DMS79 treated with DMSO at 0.1 percent for 48 hours (cell line): ENCODE data around the gene NEURL3.
A peak's percentile ranks its signal among the peaks of the same experiment; 100 is the strongest.

Source experiments
- DNase-seq: peaks from one replicate; lab custom pipeline; 2025; lab: John Stamatoyannopoulos, UW

The NEURL3 gene

GRCh38 chr2:96527286-96528005 is 22.3 kb upstream of the NEURL3 start:
- DNase-seq = no peak

DNA sequence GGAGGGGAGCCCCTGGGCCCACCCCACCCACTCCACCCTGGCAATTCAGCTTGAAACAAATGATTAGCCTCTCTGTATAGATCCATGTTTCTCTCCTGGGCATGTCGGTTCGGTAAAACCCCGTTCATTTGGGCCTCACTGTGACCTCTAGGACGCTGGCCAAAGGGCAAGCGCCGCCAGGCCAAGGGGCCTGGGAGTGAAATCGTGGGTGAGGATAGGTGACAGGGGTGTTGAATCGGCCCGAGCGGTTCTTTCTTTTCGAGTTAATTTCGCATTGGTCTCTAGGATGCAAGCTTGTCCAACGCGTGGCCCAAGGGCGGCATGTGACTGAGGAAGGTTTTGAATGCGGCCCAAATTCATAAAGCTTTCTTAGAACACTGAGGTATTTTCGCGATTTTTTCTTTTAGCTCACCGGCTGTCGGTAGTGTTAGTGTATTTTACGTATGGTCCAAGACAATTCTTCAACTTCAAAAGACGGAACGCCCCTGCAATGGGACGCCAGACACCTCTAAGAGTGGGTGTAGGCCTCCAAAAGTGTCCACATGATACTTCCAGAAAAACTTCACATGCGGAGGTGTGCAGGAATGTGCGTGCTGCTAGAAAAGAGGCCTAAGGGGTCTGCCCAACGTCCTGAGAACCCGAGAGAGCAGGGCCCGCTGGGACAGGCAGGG is 21.6 kb upstream of the NEURL3 start:
- DNase-seq = no peak

GRCh38 chr2:96526101-96526591 is 21.0 kb upstream of the NEURL3 start:
- peak; percentile 20 for DNase-seq

DNA sequence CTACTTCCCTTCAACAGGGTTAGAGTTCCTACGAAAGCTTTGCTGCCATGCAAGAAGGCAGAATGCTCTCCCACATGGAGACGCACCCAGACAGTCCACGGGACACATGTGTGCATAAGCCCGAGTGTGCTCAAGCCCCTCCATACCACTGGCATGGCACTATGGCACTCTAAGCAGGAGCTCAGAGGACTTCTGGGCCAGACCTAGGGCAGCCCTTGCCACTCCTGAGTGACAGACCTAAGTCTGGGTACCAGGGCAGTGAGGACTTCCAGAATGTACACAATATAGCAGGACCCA is 20.0 kb upstream of the NEURL3 start:
- no peak for DNase-seq

GRCh38 chr2:96524482-96525210 is 19.5 kb upstream of the NEURL3 start:
- DNase-seq = no peak

GRCh38 chr2:96523659-96524481 is 18.7 kb upstream of the NEURL3 start:
- DNase-seq = no peak

DNA sequence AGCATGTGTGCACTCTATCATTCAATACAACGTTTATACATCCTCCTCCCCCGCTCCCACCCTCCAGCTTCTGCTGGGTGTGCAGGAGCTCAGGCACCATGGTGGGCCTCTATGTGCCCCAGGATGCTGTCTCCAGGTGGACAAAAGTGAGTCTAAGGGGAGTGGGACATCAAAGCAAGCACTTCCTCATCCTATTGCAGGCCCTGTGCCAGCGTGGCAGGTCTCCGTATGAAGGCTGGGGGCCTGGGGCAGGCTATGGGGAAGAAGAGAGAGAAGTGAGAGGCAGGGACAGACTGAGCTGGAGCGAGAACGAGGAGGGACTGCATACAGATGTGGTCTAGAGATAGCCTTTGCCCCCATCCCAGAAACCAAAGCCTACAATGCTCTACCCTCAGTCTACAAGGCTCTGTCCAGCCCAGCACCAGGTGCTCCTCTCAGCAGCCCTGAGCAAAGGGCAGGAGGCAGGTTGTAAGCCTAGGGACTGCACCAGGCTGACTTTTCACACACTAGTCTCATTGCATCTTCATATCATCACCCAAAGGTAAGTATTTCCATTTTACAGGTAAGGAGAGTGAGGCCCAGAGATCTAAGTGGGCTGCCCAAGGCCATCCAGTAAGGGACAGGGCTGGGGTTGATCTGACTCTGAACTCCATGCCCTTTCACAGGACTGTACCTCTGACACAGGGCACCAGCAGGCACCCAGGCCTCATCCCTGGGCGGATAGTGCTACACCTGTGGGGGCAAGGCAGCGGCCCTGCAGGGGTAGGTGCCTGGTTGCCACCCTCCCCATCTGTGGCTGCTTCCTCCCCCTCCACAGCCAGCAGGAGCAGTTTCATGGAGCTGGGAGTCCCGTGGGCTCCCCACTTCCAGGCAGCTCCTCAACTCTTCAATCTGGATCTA is 17.4 kb upstream of the NEURL3 start:
- DNase-seq = no peak

GRCh38 chr2:96521219-96521618 is 16.1 kb upstream of the NEURL3 start:
- DNase-seq = no peak

DNA sequence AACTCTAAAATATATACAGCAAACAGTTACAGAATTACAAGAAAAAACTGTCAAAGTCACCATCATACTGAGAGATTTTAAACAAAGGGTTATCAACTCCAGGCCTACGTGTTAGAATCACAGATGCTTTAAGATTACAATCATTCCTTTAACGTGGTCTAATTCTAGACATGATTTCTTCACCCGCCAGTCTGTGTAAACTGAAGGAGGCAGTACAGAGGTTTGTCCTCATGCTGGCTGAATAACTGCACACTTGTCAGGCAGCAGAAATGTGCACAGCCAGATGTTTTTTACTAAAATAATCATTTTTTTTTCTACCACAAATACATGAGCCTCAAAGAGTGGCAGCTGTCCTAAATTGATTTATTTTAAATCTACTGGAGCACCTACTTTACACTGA is 15.5 kb upstream of the NEURL3 start:
- DNase-seq = no peak

GRCh38 chr2:96520231-96520630 is 15.1 kb upstream of the NEURL3 start:
- DNase-seq = no peak

DNA sequence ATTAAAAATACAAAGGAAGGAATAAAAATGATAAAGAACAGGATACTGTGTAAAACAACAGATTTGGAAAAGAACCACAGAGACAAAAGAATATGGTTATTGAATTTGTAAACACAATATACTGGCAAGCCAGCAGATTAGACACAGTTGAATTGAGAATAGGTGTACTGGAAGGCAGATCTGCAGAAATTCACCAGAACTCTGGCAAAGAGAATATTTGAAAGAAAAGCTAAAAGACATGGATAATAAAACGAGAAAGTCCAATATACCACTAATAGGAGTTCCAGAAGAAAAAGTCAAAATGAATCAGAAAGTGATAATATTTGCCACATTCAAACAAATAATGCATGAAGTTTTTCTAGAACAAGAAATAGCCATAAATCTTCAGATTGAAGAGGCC is 11.9 kb upstream of the NEURL3 start:
- DNase-seq = no peak

DNA sequence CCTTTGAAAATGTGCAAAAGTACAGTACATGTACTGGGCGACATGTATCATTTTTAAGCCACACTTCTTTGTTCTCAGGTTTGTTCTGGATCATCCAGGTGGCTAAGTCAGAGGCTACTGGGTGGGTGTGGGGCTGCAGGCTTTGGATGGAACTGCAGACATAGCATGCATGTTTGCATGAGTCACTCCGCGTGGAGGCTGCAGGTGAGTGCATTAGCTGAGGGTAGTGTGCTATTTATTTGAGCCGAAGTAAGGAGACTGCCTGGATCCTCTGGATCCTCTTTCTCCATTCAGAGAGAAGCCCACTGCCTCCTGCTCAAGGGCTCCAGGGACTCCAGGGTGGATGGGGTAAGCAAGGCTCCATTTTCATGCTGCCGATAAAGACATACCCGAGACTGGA is 9.4 kb upstream of the NEURL3 start:
- DNase-seq = no peak

DNA sequence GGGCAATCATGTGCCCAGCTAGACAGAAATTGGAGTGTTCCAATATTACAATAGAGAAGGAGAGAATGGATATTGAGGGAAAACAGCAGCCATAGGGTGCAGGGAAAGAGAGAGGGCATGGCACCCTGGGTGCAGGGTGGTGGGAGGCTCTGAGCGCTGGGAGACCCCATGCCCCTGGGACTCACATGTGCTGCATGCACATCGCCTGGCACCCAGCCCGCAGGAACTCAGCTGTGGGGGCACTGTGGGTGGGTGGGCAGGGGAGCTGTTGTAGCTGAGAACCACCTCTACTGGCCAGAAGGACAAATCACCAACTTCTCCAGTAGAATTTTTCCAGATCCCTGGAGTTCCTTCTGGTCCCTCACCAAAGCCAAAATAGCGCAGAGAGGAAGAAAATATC is 7.2 kb upstream of the NEURL3 start:
- no peak for DNase-seq

GRCh38 chr2:96511851-96512250 is 6.7 kb upstream of the NEURL3 start:
- no peak for DNase-seq

DNA sequence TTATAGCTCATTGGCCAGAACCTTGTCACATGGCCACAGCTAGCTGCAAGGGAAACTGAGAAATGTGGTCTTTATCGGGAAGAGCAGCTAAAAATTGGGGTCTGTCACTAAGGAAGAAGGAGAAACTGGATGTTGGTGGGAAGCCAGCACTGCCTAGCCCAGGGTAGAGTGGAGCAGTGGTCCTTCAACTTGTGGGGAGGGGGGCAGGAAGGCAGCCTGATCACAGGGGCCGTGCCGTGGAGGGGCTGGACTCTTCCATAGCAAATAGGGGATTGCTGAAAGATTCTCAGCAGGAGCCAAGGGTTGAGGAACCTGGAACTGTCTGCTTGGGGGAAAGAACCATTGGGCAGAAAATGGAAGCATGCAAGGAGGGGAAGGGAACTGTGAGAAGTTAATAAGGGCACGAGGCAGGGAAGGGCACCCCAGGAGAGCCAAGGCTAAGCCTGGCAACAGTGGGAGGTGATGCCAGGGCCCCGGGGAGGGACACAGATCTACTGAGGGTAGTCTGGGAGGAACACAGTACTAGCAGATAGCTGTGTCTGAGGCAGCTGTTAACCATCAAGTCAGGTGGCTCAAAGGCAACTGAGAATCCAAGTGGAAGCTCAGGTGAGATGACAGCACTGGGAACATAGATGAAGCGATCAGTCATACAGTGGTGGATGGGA is 5.9 kb upstream of the NEURL3 start:
- DNase-seq = no peak

GRCh38 chr2:96509847-96510230 is 4.7 kb upstream of the NEURL3 start:
- DNase-seq = no peak

GRCh38 chr2:96509114-96509846 is 4.1 kb upstream of the NEURL3 start:
- peak; percentile 79 for DNase-seq

DNA sequence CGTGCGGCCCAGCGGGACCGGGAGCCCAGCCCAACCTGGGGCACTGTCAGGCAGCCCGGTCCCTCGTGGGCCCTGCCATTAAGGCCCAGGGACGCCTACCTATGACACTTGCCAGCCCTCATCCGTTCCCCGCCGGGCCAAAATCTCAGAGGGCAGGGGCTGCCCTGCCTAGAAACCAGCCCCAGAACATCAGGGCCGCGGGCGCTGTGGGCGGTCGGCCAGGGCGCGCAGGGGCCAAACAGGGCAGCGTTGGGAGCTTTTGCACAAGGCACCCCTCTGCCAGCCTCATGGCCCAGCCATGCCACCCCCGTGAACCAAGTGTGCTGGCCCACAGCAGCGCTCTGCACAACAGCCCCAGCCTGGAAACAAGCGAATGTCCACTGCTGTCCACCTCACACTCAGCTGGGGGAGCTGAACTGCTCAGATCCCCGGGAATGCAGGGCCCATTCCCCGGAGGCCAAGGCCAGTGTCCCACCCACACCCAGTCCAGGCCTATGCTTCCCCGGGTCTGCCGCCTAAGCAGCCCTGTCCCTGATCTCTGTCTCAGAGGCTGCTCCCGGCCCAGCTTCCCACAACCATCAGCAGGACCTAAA is 3.5 kb upstream of the NEURL3 start:
- DNase-seq = no peak

DNA sequence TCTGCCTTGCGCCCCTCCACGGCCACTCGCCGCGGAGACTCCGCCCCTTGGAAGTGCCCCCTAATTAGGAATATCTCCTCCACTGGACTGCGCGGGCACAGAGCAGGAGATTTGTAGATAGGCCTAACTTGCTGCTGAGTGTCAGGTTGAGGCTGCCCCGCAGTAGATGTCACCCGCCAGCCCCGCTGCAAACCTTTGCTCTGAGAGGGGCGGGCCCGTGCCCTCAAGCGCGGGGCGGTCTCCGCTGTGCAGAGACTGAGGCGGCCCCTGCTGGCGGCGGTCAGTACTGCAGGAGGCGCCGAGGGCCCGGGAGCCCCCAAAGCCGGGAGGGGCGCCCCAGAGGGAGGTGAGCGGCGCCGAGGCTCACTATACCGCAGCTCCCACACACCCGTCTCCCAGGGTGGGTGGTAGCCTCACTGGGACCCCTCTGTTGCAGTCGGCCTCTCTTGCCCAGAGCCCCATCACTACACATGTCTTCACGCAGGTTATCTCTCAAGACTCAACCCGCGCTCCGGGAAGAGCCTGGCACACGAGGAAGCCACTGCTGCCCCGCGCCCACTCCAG is 2.9 kb upstream of the NEURL3 start:
- no peak for DNase-seq

- DNase-seq = no peak
Observed at GRCh38 chr2:96506907-96507240, 1.7 kb upstream of the NEURL3 start.
